ENCODE measurements around the gene BACH2.

DNA sequence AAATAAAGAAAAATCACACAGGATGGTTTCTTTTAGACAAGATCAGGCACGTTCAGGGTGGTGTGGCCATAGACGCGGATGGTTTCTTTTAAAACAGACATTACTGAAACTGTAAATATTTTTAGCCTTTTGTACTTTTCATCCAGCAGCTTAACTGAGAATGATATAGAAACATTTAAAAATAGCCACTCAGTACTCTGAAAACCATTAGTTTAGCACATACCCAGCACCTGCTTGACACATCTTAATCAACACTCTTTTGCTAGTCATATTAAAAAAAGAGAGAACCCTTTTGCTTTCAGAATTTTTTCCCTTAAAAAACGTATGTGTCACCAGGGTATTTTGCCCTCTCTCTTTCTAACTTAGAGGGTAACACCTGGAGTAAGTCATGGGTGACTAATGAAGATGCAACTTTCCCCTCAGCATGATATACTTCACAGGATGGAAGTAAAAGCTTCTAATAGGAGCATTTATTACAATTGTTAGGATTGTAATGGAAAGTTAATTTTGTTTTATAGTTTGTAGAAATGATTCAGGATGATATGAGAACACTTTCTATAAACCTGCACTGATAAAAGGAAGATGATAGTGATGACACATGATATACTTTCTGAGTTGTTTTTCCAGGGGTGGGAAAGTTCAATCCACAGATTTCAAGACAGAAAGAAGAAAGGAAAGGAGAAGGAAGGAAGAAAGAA lies 45.2 kb downstream of the BACH2 start:
- TF ChIP-seq, protein P1, sequence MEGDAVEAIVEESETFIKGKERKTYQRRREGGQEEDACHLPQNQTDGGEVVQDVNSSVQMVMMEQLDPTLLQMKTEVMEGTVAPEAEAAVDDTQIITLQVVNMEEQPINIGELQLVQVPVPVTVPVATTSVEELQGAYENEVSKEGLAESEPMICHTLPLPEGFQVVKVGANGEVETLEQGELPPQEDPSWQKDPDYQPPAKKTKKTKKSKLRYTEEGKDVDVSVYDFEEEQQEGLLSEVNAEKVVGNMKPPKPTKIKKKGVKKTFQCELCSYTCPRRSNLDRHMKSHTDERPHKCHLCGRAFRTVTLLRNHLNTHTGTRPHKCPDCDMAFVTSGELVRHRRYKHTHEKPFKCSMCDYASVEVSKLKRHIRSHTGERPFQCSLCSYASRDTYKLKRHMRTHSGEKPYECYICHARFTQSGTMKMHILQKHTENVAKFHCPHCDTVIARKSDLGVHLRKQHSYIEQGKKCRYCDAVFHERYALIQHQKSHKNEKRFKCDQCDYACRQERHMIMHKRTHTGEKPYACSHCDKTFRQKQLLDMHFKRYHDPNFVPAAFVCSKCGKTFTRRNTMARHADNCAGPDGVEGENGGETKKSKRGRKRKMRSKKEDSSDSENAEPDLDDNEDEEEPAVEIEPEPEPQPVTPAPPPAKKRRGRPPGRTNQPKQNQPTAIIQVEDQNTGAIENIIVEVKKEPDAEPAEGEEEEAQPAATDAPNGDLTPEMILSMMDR (conservative IDR thresholded peaks at IDR 0.05; ENCODE audit: low read depth, low read length) = no peak
- no peak for TF ChIP-seq RFX5 (IDR thresholded peaks at IDR 0.05; ENCODE audit: low read depth, low read length)
